KG1 (cell line): ENCODE data around the gene FDXR.

Experiments
- DNase-seq: peaks from one replicate; lab custom pipeline; 2025; lab: John Stamatoyannopoulos, UW

The FDXR gene

DNA sequence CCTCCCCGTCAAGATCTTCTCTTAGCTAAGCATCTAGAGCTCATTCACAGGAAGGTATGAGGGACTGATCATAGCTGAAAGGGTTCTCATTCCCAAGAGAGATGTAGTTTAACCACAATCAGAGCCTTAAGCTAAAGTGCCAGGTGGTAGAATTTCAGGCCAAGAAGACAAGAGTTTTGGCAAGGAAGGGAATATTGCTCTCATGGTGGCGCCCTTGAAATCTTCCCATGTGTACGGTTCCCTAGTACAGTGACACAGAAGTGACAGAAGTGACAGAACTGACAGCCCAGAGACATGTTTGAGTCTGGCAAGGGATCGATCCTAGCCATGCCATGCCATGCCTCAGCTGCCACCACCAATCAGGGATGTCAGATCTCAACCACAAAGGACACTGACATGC lies 15.6 kb downstream of the FDXR start:
- no peak for DNase-seq

GRCh38 chr17:74856112-74856511 lies 16.7 kb downstream of the FDXR start:
- no peak for DNase-seq

DNA sequence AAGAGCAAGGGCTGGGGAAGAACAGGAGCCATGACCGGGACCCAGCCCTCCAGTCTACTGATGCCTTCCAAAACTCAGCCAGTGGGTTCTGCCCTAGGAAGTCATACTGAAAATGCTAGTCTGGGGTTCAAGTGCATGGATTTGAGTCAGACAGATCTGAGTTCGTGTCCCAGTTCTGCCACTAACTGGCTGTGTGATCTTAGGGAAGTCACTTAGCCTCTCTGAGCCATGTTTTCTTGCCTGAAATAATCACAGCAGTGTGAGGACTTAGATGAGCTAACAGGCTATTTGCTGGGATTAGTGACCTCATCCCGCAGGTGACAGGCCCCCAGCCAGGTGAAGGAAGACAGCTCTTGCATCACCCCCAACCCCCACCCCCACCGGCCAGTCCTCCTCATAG lies 17.5 kb downstream of the FDXR start:
- no peak for DNase-seq

DNA sequence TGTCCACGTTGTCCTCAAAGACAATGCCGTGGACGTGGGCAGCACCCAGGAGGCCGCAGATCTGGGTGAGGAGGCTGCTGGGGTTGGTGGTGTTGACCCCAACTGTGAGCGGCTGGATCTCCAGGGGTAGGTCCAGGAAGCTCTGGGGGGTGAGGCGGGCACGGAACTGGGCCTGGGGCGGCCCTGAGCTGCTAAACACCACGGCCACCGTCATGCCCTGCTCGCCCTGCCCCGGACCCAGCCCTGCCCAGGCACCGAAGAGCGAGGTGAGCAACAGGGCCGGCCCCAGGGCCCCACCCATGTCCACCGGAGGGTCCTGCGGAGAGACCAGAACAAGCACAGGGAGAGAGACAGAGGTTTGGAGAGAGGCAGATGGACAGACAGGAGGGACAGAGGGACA lies 18.0 kb downstream of the FDXR start:
- DNase-seq, result no peak

DNA sequence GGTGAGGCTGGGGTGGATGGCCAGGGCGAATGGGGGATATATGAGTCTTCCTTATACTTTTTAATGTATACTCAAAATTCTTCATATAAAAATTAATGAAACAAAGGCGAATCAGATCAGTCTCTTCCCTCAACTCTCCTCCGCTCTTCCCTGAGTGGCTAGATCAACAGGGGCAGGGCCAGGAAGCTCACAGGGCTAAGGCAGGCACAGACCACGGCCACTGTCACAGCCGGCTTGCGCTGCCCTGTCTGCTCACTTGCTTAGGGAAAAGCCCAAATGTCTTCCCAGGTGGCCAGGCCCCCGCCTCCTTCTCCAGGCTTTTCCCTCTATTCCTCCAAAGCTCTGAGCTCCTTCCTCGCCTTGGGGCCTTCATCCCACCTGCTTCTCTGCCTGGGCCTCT lies 19.1 kb downstream of the FDXR start:
- no peak for DNase-seq

- no peak for DNase-seq
These were observed 19.8 kb downstream of the FDXR start for GRCh38 chr17:74853048-74853397.

DNA sequence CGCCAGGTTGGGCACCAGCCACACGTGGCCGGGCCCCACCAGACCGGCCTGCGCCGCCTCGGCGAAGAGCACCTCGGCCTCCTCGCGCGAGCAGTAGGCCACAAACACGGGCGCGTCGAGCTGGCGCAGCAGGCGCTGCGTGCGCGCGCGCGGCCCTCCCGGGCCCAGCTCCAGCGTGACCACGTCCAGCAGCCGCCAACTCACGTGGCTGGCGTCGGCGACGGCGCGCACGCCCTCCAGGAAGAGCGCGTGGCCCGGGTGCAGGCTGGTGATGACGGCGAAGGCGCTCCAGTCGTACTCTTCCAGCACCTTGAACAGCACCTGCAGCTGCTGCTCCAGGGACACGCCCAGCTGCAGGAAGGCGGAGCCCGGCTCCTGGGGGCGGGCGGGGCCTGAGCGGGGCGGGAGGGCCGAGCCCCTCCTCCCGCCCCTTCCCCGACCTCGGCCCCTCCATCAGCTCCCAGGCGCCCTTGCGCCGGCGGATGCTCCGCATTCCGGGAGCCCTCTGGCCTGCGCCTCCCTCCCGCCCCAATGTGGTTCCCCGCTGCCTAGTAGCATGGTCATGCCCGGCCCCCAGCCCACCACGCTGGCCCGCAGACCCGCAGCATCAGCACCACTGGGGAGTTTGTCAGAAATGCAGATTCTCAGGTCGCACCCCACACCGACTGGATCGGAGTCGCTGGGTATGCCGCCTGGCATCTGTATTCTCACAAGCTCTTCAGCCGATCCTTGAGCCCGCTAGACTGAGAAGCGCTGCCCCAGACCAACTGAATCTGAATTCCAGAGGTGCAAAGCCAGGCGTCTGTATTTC lies 20.4 kb downstream of the FDXR start:
- DNase-seq, result no peak

DNA sequence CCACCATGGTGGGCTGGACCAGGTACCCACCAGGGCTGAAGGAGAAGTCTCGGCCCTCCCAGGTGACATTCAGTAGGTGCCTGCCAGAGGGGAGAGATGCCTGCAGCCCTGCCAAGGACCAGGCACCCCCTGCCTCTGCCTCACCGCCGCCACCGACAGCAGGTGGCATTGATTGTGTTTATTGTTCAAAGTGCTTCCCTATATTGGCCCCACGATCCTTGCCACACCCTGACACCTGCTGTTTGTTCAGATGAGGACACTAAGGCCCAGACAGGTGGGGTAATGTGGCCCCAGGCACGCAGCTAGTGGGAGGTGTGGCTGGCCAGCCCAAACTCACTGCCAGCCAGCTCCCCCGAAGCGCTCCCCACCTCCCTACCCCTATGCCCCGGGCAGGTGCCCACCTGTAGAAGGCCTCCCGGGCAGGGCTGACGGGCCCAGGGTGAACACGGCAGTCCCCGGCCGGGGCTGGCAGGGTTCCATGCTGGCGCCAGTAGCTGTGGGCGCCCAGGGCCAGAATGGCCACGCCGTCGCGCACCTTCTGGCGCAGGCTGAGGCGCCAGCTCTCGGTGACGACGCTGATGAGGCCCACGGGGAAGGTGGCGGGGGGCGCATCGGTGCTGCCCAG lies 21.1 kb downstream of the FDXR start:
- no peak for DNase-seq

DNA sequence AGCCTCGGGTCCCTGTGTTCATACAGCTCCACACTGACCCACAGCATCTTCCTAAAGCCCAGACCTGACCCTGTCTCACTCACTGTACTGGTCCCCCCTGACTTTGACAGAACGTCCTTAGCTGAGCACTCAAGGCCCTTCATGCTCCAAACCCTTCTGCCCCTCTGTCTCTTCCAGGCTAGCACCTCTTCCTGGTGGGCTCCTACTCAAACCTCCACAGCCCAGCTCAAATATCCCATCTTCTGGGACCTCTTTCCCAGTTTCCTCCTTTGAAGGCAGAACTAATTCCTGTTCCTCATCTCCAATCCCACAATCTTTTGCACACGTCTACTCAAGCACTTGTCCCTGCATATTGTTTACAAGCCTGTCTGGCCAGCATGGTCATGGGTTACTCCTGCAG lies 21.9 kb downstream of the FDXR start:
- DNase-seq, result no peak

GRCh38 chr17:74850310-74850709 lies 22.5 kb downstream of the FDXR start:
- no peak for DNase-seq

GRCh38 chr17:74848656-74849399 lies 24.0 kb downstream of the FDXR start:
- DNase-seq, result no peak

GRCh38 chr17:74846621-74847020 lies 26.2 kb downstream of the FDXR start:
- no peak for DNase-seq

DNA sequence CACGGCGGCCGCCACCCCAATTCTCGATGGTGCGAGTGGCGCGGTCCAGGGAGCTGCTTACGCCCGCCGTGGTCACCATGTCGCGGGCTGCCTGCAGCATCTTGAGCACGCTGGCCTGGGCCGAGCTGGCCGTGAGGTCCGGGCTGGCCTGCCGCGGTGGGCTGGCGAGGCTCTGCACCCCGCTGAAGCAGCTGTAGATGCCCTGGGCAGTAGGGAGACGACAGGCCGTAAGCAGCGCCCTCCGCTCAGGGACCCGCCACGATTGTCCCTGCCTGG lies 29.5 kb downstream of the FDXR start:
- no peak for DNase-seq

GRCh38 chr17:74842599-74843351 lies 30.0 kb downstream of the FDXR start:
- DNase-seq, result no peak

DNA sequence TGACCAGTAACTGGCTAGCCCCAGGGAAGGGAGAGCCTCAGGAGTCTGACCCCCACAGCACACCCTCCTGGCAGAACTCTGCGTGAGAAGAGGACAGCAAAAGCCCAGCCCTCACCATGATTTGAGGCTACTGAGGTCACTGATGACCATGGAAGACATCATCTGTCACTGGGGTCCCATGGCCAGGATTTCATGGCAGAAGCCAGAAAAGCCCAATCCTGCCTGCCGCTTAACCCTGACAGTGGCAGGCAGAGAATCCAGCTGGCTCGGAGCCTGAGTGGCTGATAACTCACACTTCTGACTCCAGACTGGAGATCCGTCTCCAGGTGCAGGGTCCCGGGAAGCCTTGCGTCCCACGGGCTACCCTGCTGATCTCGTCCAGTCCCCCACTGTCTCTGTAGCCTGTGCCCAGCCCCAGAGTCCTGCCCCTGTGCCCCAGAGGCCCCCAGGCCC lies 30.6 kb downstream of the FDXR start:
- no peak for DNase-seq

GRCh38 chr17:74840989-74841666 lies 31.7 kb downstream of the FDXR start:
- DNase-seq, result no peak

GRCh38 chr17:74839990-74840852 lies 32.6 kb downstream of the FDXR start:
- no peak for DNase-seq

- no peak for DNase-seq
These were observed 34.5 kb downstream of the FDXR start for GRCh38 chr17:74838274-74838673.

DNA sequence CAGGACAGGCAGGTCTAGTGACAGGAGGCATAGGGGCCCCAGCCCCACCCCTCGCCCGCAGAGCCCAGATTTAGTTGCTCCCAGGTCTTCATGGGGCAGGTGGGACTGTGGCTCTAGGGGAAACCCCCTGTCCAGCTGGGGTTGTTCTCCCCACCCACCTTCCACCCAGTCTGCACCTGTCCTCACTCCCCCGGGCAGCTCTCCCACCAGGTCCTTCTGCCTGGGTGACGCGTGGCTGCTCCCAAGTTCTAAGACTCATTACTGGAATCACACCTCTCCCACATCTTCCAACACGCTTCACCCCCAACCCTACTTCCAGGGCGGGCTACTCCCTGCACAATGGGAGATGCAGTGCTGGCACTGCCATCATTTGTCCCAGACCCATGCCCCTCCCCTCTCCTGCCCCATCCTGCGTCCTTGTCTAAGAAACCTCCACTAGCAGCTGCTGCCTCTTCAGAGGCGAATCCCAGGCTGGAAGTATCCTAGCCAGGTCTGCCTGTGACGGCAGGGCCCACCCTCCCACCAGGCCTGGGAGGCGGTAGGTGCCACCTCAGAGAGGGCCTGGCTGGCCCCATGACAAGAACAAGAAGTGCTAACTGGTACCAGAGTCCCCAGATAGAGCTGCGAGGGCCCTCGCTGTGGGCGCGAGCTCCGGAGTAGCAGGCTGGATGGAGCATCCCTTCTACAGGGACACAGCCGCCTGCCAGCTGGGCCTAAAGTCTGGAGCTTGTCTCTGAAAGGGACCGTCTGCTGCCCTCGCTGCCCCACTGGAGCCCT lies 35.9 kb downstream of the FDXR start:
- DNase-seq, result no peak

DNA sequence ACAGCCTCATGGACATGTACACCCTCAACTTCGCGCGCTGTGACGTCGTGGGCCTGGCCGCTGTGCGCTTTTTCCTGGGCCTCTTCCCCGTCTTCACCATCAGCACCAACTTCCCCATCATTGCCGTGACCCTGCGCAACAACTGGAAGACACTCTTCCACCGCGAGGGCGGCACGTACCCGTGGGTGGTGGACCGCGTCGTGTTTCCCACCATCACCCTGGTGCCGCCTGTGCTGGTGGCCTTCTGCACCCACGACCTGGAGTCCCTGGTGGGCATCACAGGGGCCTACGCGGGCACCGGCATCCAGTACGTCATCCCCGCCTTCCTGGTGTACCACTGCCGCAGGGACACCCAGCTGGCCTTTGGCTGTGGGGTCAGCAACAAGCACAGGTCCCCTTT lies 36.6 kb downstream of the FDXR start:
- DNase-seq, result no peak
